ENCODE data around the gene RS1. TPM values are rescaled to one million over a fixed set of nuclear protein-coding genes. Genes with fewer than 3 reads are reported as not detected.

The RS1 gene
- polyA plus RNA-seq, 1 experiment: not detected

GRCh38 chrX:18702362-18703195, 30.7 kb upstream of the RS1 start:
- POLR2A ChIA-PET: interaction anchor here (0.7 kb wide), 1 partner anchor 282 kb away, joined by 3 read pairs; the partner anchor contains the start of gene PHKA2
- H3K9me3 ChIP-seq (ENCODE audit: control insufficient read depth, insufficient read depth, low read length): no peaks in the 10 kb centered on the region
- CTCF ChIA-PET: interaction anchor here (0.5 kb wide), 1 partner anchor 607 kb away, joined by 3 read pairs; no protein-coding TSS in a partner anchor
- no peak overlapping the region for H3K4me3 ChIP-seq (ENCODE audit: low read depth, low read length)
- H3K27me3 ChIP-seq (ENCODE audit: control insufficient read depth, insufficient read depth, low read length): no peaks in the 10 kb centered on the region
- no peak for TF ChIP-seq CTCF (IDR thresholded peaks at IDR 0.05; ENCODE audit: low read depth, low read length)
- no peak for DNase-seq (ENCODE audit: low read depth, low spot score)
- H3K27ac ChIP-seq (ENCODE audit: low read depth, low read length): no peak overlapping the region

GRCh38 chrX:18701621-18702361, 29.9 kb upstream of the RS1 start:
- TF ChIP-seq CTCF (IDR thresholded peaks at IDR 0.05; ENCODE audit: low read depth, low read length): no peak
- Histone ChIP-seq H3K4me3 (ENCODE audit: low read depth, low read length) (no peak overlapping the region), H3K9me3 (ENCODE audit: control insufficient read depth, insufficient read depth, low read length) (no peaks in the 10 kb centered on the region), H3K27ac (ENCODE audit: low read depth, low read length) (no peak overlapping the region), H3K27me3 (ENCODE audit: control insufficient read depth, insufficient read depth, low read length) (no peaks in the 10 kb centered on the region)
- CTCF ChIA-PET: interaction anchor here (0.5 kb wide), 1 partner anchor 608 kb away, joined by 3 read pairs; no protein-coding TSS in a partner anchor
- no peak for DNase-seq (ENCODE audit: low read depth, low spot score)
- POLR2A ChIA-PET: no interaction called here

GRCh38 chrX:18698737-18699650, 27.1 kb upstream of the RS1 start:
- H3K9me3 ChIP-seq (ENCODE audit: control insufficient read depth, insufficient read depth, low read length): no peaks in the 10 kb centered on the region
- no peak overlapping the region for H3K27ac ChIP-seq (ENCODE audit: low read depth, low read length)
- ChIA-PET CTCF (no interaction called here), POLR2A (no interaction called here)
- H3K4me3 ChIP-seq (ENCODE audit: low read depth, low read length): no peak overlapping the region
- H3K27me3 ChIP-seq (ENCODE audit: control insufficient read depth, insufficient read depth, low read length): no peaks in the 10 kb centered on the region
- no peak for TF ChIP-seq CTCF (IDR thresholded peaks at IDR 0.05; ENCODE audit: low read depth, low read length)
- no peak for DNase-seq (ENCODE audit: low read depth, low spot score)

GRCh38 chrX:18696653-18697052, 24.7 kb upstream of the RS1 start:
- Histone ChIP-seq H3K4me3 (ENCODE audit: low read depth, low read length) (no peak overlapping the region), H3K27ac (ENCODE audit: low read depth, low read length) (no peak overlapping the region), H3K9me3 (ENCODE audit: control insufficient read depth, insufficient read depth, low read length) (no peaks in the 10 kb centered on the region), H3K27me3 (ENCODE audit: control insufficient read depth, insufficient read depth, low read length) (no peaks in the 10 kb centered on the region)
- DNase-seq (ENCODE audit: low read depth, low spot score): no peak
- no peak for TF ChIP-seq CTCF (IDR thresholded peaks at IDR 0.05; ENCODE audit: low read depth, low read length)
- ChIA-PET POLR2A (no interaction called here), CTCF (interaction anchor here (0.6 to 1.4 kb wide), 2 partner anchors 20 to 316 kb away, joined by 3 read pairs; no protein-coding TSS in a partner anchor)

Measured in AG04450 (cell line).